SJCRH30 (cell line): ENCODE measurements around the gene HMG20B. TPM values are rescaled to one million over a fixed set of nuclear protein-coding genes. Genes with fewer than 3 reads are reported as not detected.
A peak's percentile ranks its signal among the peaks of the same experiment; 100 is the strongest.

Experiments used
- DNase-seq, 2 experiments: peaks; one replicate each; pipeline ENCODE4 v3.0.0-alpha.2; 2015 to 2020
- H3K27ac ChIP-seq: fragments of 250-450 bp; sonication (Bioruptor Pico); 2 replicates; pipeline ENCODE4 v1.5.1; 2020; ENCODE audit warnings: mild to moderate bottlenecking, moderate library complexity
- H3K27me3 ChIP-seq: fragments of 250-450 bp; sonication (Bioruptor Pico); 2 replicates; pipeline ENCODE4 v1.5.1; 2020; ENCODE audit warnings: mild to moderate bottlenecking, moderate library complexity
- H3K36me3 ChIP-seq: fragments of 250-450 bp; sonication (Bioruptor Pico); 2 replicates; pipeline ENCODE4 v1.5.1; 2020; ENCODE audit warnings: mild to moderate bottlenecking, moderate library complexity
- H3K4me1 ChIP-seq: fragments of 250-450 bp; sonication (Bioruptor Pico); 2 replicates; pipeline ENCODE4 v1.5.1; 2020; ENCODE audit warnings: mild to moderate bottlenecking, moderate library complexity
- H3K4me3 ChIP-seq: fragments of 250-450 bp; sonication (Bioruptor Pico); 2 replicates; pipeline ENCODE4 v1.5.1; 2020; ENCODE audit warnings: mild to moderate bottlenecking, moderate library complexity
- H3K9me3 ChIP-seq: fragments of 250-450 bp; sonication (Bioruptor Pico); replicated peaks from 2 replicates; pipeline ENCODE4 v1.5.1; 2020; ENCODE audit warnings: mild to moderate bottlenecking, moderate library complexity
- total RNA-seq: library from RNA; depleted of rRNA; stranded (reverse); fragments of >200 nt; shearing (Covaris generic); gene quantifications from 2 replicates; pipeline ENCODE4 v1.2.3, GENCODE V29; 2014

HMG20B gene
- total RNA-seq, 1 experiment from 2014 or later = 48.0 TPM

DNA sequence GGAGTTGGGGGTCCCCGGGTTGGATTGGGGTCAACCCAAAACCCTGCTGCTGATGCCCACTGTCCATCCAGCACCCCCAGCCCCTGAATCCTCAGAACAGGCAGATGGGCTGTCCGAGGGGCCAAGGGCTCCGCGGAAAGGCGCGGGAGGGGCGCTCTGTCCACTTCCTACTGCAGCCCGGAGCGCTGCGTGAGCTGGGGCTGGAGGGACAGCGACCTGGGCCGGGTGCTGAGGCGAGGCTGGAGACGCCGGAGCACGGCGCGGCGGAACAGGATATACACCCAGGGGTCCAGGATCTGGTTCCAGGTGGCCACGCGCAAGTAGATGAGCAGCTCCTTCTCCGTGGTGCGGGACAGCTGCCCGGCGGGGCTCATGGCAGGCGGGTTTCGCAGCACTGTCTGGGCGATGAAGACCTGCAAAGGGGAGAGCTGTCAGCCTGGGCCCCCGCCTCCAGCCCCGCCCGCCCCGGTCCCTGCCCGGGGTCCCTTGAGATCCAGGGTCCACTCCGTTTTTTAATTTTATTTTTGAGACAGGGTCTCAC, 22.8 kb downstream of the HMG20B start:
- no peak overlapping the region for H3K27ac ChIP-seq
- DNase-seq = no peak
- H3K4me3 ChIP-seq = no peak overlapping the region
- H3K4me1 ChIP-seq = no peaks in the 10 kb centered on the region
- no peaks in the 10 kb centered on the region for H3K27me3 ChIP-seq
- H3K36me3 ChIP-seq = no peaks in the 10 kb centered on the region
- no peaks in the 10 kb centered on the region for H3K9me3 ChIP-seq

DNA sequence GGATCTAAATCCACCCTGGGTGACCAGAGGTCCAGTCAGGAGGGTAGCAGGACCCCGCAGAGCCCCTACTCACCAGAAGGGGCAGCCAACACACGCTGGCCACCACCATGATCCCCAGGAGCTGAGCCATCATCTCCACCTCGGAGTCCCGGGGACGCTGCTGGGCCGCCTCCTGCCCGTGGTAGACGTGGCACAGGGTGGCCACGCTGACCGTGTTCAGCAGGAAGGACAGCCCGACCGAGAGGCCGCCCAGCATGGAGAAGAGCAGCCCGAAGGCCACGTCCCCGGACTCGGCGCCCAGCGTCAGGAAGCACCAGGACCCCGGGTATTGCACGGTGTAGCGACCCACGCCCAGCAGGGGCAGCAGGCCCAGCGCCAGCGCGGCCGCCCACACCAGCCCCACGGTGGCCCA, 27.0 kb downstream of the HMG20B start:
- DNase-seq = no peak
- H3K4me3 ChIP-seq = no peak overlapping the region

DNA sequence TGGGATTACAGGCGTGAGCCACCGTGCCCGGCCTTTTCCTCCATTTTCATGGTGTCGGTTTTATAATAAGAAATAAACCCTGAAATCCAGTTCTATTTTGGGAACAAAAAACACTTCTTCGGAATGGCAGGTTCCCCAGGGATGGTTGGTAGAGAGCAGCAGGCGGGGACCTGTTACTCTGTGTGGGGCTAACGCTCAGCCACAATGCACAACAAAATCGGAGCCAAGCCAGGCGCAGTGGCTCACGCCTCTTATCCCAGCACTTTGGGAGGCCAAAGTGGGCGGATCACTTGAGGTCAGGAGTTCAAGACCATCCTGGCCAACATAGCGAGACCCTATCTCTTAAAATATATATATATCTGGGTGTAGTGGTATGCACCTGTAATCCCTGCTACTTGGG, 28.3 kb downstream of the HMG20B start:
- Histone ChIP-seq H3K27me3 (peaks cover 7% of the 10 kb centered on the region; the same call in 1 of the 2 replicates), H3K4me1 (no peaks in the 10 kb centered on the region; the same call in 1 of the 2 replicates), H3K4me3 (no peak overlapping the region), H3K27ac (no peak overlapping the region), H3K36me3 (no peaks in the 10 kb centered on the region), H3K9me3 (no peaks in the 10 kb centered on the region)
- DNase-seq = no peak

More for the DNA sequence above, 27.0 kb downstream of the HMG20B start:
- Histone ChIP-seq H3K9me3 (no peaks in the 10 kb centered on the region), H3K4me1 (no peaks in the 10 kb centered on the region), H3K27ac (no peak overlapping the region), H3K36me3 (no peaks in the 10 kb centered on the region), H3K27me3 (no peaks in the 10 kb centered on the region; the same call in 1 of the 2 replicates)

DNA sequence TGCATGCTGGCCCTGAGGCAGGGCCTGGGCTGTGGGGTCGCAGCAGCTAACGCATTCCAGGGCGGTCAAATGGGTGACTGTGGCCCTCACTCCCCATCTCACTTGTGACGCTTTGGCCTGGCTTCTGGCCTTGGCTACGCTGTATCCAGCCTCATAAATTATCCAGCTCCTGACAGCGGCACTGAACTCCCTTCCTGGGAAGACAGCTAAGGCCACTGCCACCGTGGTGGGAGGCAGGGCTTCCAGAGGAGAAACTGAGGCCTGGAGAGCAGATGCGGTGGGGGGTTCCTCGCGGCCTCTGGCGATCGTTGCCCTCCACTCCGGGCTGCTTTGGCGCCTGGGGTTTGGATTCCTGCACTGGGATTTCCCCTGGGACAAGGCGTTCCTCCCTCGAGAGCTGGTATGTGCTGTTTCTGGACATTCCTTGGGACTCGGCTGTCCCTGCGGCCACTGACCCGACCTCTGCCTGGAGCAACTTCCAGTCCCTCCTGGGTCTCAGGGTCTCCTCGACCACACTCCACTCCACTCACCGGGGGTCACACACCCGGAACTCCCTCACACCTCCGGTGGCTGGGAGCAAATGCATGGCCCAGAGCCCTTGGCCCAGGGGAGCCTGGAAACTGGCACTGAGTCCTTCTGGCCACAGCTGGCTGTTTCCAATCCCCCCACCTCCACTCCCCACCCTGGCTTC, 30.5 kb downstream of the HMG20B start:
- Histone ChIP-seq H3K27ac (no peak overlapping the region), H3K27me3 (peaks cover 9% of the 10 kb centered on the region; the same call in 1 of the 2 replicates), H3K9me3 (no peaks in the 10 kb centered on the region), H3K4me1 (no peaks in the 10 kb centered on the region; the same call in 1 of the 2 replicates), H3K4me3 (no peak overlapping the region), H3K36me3 (no peaks in the 10 kb centered on the region)
- DNase-seq = no peak

DNA sequence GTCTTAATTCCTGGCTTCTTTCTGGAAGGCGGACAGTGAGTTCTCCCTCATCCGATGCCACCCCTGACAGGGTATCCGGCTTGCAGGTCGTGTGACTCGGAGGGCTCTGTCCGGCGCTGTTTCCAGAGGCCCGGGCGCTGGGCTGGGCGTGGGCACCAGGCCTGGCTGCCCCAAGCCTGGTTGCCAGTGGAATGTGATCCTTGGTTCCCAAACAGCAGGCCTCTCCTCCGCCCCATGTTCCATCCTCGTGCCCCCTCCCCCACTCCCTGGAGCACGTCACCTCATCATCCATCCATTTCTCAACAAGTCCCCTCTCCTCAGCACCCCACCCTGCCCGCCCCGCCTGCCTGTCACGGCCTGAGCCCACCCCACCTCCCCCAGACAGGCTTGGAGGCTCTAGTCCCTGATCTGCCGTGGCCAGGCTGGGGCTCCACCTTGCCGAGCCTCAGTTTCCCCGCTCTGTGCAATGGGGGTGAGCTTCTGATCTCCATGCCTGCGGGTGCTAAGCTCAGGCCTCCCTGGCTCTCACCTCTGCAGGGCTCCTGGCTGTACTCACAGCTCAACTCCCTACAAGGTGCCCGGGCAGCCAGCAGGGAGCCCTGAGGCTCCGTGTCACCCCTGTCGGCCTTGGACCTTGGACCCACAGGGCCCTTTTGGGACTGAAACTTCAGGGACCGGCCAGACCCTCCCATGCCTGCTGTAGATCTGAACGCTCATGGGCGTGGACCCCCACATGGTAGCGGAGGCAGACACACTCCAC, 31.7 kb downstream of the HMG20B start:
- DNase-seq = no peak

DNA sequence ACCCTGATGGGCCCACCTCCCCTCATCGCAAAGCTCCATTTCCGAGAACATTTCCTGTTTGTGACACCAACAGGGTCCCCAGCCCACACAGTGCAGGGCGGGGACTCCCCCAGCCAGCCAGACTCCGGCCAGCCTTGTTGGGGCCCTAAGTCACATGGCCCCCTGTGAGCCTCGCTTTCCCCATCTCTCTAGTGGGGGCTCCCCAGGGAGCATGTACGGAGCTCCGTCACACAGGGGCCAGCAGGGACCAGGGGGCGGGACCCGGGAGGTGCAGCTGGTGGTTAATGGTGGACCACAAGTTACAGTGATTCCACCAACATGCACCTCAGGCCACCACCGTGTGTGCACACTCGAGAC, 32.2 kb downstream of the HMG20B start:
- Histone ChIP-seq H3K4me1 (no peaks in the 10 kb centered on the region; the same call in 1 of the 2 replicates), H3K36me3 (no peaks in the 10 kb centered on the region), H3K27me3 (peaks cover 9% of the 10 kb centered on the region; the same call in 1 of the 2 replicates), H3K9me3 (no peaks in the 10 kb centered on the region), H3K4me3 (no peak overlapping the region), H3K27ac (no peak overlapping the region)
- DNase-seq = no peak

More for the DNA sequence above, 31.7 kb downstream of the HMG20B start:
- no peaks in the 10 kb centered on the region for H3K9me3 ChIP-seq
- H3K27ac ChIP-seq = no peak overlapping the region
- H3K4me3 ChIP-seq = no peak overlapping the region
- H3K27me3 ChIP-seq = peaks cover 9% of the 10 kb centered on the region; the same call in 1 of the 2 replicates
- H3K36me3 ChIP-seq = no peaks in the 10 kb centered on the region
- no peaks in the 10 kb centered on the region; the same call in 1 of the 2 replicates for H3K4me1 ChIP-seq

DNA sequence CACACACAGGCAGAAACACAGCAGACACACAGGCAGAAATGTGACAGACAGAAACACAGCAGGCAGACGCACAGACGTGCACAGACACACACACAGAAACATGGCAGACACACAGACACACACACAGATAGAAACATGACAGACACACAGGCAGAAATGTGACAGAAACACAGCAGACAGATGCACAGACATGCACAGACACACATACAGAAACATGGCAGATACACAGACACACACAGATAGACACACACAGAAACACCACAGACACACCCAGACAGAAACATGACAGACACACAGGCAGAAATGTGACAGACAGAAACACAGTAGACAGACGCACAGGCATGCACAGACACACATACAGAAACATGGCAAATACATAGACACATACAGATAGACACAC, 32.6 kb downstream of the HMG20B start:
- H3K36me3 ChIP-seq = no peaks in the 10 kb centered on the region
- DNase-seq = no peak
- H3K27me3 ChIP-seq = peaks cover 9% of the 10 kb centered on the region; the same call in 1 of the 2 replicates
- H3K4me3 ChIP-seq = no peak overlapping the region
- no peak overlapping the region for H3K27ac ChIP-seq
- H3K4me1 ChIP-seq = no peaks in the 10 kb centered on the region; the same call in 1 of the 2 replicates
- H3K9me3 ChIP-seq = no peaks in the 10 kb centered on the region

DNA sequence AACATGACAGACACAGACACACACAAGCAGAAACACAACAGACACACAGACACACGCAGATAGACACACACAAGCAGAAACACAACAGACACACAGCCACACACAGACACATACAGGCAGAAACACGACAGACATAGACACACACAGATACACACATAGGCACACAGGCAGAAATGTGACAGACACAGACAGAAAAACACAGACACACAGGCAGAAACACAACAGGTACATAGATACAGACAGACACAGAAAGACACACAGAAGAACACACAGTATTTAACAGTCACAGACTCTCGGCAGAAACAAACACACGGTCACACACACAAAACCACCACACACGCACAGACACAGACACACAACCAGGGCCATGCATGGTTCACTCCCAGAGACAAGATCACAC, 33.0 kb downstream of the HMG20B start:
- Histone ChIP-seq H3K27ac (no peak overlapping the region), H3K4me3 (no peak overlapping the region; the same call in 1 of the 2 replicates), H3K36me3 (no peaks in the 10 kb centered on the region), H3K27me3 (peaks cover 9% of the 10 kb centered on the region; the same call in 1 of the 2 replicates), H3K4me1 (no peaks in the 10 kb centered on the region; the same call in 1 of the 2 replicates), H3K9me3 (no peaks in the 10 kb centered on the region)
- DNase-seq = no peak

DNA sequence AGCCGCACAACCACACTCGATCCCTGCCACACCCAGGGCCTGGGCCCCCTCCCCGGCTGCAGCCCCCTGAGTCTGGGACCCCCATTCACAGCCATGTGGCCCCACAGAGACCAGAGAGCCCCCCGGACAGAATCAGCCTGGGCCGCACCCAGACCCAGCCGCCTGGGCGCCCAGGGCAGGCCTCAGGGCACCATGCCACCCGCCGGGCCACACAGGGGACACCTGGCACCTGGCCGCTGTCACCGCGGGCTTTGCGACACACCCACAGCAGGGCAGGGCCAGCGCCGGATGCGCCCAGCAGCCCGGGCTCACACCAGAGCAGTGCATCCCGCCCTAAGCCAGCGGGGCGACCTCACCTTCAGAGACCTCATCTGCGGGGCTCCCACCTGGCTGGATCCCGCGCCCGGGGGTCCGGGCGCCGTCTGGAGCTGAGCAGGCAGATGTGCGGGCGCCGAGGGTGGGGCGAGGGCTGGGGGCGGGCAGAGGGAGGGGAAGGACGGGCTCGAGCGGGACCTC, 33.5 kb downstream of the HMG20B start:
- peak overlapping the region; percentile 66 for H3K4me3 ChIP-seq
- no peaks in the 10 kb centered on the region for H3K36me3 ChIP-seq
- H3K27me3 ChIP-seq = peaks cover 9% of the 10 kb centered on the region; the same call in 1 of the 2 replicates
- DNase-seq = no peak
- no peak overlapping the region for H3K27ac ChIP-seq
- no peaks in the 10 kb centered on the region; the same call in 1 of the 2 replicates for H3K4me1 ChIP-seq
- no peaks in the 10 kb centered on the region for H3K9me3 ChIP-seq

DNA sequence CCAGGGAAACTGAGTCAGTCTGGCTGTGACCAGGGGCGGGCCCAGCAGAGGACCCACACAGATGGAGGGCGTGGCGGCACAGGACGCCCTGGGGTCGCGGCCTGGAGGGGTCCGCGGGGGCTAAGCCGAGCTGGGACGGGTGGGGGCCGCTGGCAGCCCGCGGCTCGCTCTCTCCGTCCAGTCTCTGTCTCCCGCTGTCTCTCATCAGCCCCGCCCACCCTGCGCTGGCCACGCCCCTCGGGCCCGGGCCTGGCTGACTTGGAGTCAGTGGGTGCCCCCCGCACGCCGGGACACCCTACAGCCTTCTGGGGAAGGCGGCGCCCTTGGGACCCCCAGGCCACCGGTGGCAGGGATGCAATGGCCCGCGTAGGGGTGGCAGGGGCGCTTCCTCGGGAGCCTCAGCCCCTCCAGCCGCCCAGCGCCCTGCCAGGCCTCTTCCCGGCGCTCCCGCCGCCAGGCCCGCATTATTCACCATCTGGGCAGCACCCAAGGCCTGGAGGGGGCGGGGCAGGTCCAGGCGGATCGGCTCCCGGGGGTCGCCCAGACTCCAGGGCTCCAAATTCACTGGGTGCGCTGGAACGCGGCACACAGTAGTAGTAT, 34.0 kb downstream of the HMG20B start, which contains the start of gene TBXA2R:
Gene TBXA2R, minus strand, starts transcription at position 186 of the 600 bp plus-strand sequence. CDS start 6,241 bp downstream, outside the sequence.
- H3K27ac ChIP-seq = no peak within 1 kb of the TSS
- no peaks in the 10 kb centered on the region; the same call in 1 of the 2 replicates for H3K4me1 ChIP-seq
- no peaks in the 10 kb centered on the region for H3K9me3 ChIP-seq
- peak; percentile 75 to 77 for DNase-seq
- H3K27me3 ChIP-seq = peaks cover 9% of the 10 kb centered on the region; the same call in 1 of the 2 replicates
- peaks cover under 1% of the 10 kb centered on the region; the same call in 1 of the 2 replicates for H3K36me3 ChIP-seq
- H3K4me3 ChIP-seq = peak within 1 kb of the TSS; percentile 66

DNA sequence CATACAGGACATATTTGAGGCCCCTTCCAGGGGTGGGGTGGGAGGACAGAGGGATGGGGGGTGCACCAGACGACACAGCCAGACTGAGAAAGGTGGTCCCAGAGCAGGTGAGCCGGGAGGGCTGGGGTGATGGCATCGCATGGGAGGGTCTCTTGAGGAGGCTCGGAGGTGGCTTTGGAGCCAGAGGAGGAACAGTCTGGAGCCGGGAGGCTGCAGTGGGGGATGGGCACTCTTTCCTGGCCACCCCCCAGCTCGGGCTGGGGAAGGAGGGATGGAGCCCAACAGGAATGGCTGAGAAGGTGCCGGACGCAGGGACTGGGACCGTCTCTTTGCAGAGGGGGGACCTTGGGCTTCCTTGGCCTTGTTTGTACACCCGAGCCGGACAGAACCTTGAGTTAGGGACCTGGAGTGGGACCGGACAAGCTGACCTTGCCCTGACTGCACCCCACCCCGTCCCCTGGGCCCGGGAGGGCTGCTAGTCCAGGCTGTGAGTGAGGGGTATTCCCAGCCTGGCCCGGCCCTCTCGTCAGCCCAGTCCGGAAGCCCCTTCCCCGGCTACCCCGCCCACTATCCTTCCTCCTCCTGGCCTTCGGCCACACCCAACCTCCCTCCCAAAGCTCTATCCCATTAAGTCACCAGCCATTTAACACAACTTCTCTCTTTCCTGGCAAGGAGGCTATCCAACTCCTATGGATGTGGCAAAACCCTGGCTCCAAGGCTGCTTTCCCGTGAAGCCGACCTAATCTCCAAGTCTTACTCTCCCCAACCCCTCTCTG, 34.7 kb downstream of the HMG20B start:
- H3K4me1 ChIP-seq = no peaks in the 10 kb centered on the region; the same call in 1 of the 2 replicates
- peak in 1 of 2 experiments; percentile 28 for DNase-seq
- H3K4me3 ChIP-seq = peak overlapping the region; percentile 66
- H3K36me3 ChIP-seq = peaks cover 5% of the 10 kb centered on the region; the same call in 1 of the 2 replicates
- H3K27me3 ChIP-seq = peaks cover 9% of the 10 kb centered on the region; the same call in 1 of the 2 replicates
- no peaks in the 10 kb centered on the region for H3K9me3 ChIP-seq
- H3K27ac ChIP-seq = no peak overlapping the region

DNA sequence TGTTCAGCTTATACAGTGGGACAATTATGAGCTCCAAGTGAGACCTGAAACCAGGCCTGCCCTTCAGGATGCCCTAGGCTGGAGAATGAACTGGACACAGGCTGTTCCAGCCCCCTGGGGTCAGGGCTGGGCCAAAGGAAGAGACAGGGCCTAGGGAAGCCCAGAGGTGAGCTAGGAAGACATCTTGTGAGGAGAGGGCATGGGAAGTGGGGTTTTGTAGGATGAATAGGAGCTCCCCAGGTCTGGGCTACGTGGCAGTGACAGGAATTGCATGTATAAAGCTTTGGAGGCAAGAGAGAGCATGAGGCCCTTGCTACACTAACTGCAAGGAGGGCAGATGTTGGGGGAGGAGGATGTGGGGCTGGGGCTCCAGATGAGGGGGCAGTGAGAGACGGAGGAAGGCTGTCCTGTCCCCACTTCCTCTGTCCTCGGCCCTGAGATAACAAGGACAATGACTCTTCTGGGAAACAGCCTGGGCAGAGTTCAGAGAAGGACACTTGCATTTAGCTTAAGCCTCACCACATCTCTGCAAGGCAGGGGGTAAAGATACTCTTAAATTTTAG, 35.4 kb downstream of the HMG20B start:
- peaks cover 9% of the 10 kb centered on the region; the same call in 1 of the 2 replicates for H3K27me3 ChIP-seq
- H3K4me3 ChIP-seq = no peak overlapping the region
- DNase-seq = no peak
- no peak overlapping the region for H3K27ac ChIP-seq
- H3K9me3 ChIP-seq = no peaks in the 10 kb centered on the region
- peaks cover 7% of the 10 kb centered on the region; the same call in 1 of the 2 replicates for H3K36me3 ChIP-seq
- no peaks in the 10 kb centered on the region; the same call in 1 of the 2 replicates for H3K4me1 ChIP-seq

DNA sequence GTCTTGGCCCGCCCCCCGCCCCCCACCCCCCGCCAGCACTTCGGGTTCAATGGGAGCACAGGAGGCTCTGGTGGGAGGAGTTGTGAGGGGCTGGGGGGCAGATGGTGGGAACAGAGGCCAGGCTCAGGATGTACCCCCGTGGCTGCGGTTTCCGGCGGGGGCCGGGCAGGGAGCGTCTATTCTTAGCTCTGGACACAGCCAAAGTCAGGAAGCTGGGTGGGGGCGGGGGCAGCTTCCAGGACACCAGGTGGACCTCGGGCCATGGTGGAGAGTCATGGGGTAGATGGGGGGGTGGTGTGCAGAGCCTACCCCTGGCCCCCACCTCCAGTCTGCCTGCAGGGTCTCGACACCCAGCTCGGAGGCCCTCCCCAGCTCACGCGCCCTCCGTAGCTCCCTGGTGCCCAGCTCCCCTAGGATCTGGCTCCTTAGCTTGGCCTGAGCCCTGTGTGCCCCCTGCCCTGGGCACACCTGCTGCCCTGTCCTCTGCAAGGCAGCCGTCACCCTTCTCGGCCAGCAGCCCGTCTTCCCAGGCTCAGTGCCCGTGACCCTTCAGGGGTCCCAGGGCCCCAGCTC, 36.1 kb downstream of the HMG20B start:
- no peak for DNase-seq
- peaks cover 9% of the 10 kb centered on the region; the same call in 1 of the 2 replicates for H3K27me3 ChIP-seq
- H3K4me1 ChIP-seq = no peaks in the 10 kb centered on the region; the same call in 1 of the 2 replicates
- no peaks in the 10 kb centered on the region for H3K9me3 ChIP-seq
- no peak overlapping the region for H3K27ac ChIP-seq
- H3K4me3 ChIP-seq = no peak overlapping the region
- peaks cover 7% of the 10 kb centered on the region; the same call in 1 of the 2 replicates for H3K36me3 ChIP-seq
